Panc1 (cell line): ENCODE data around the gene PTPRE. TPM values are rescaled to one million over a fixed set of nuclear protein-coding genes. Genes with fewer than 3 reads are reported as not detected.

Experiments used
- ATAC-seq: fragments of 200-7000 bp; cut with Tn5 transposase; 2 replicates; pipeline ENCODE4 v1.9.1; 2020; ENCODE audit warnings: mild to moderate bottlenecking, moderate library complexity
- BruUV-seq: library from RNA; stranded (reverse); fragments of 400-500 nt; replicated peaks from 2 replicates; lab custom pipeline; 2021; lab: Mats Ljungman, UMichigan
- CTCF ChIA-PET: fragments of 300-600 bp; sonication (Branson Sonifier 250); formaldehyde crosslinking; loops from one replicate; lab custom pipeline; 2022; ENCODE audit warnings: antibody characterized with exemption; lab: Charles Lee
- POLR2A ChIA-PET: fragments of 300-600 bp; sonication (Branson Sonifier 250); formaldehyde crosslinking; loops from one replicate; lab custom pipeline; 2022; ENCODE audit warnings: antibody characterized with exemption; lab: Charles Lee
- DNase-seq: peaks from one replicate; pipeline ENCODE4 v3.0.0-alpha.2; 2010; ENCODE audit warnings: low read depth, low spot score
- H3K27ac ChIP-seq: 2 replicates; pipeline ENCODE4 v1.5.1; 2011; ENCODE audit warnings: mild to moderate bottlenecking, low read length, inconsistent platforms
- H3K27me3 ChIP-seq: fragments of 200-500 bp; sonication (Bioruptor generic); 2 replicates; pipeline ENCODE4 v1.6.0; 2014; ENCODE audit warnings: low read length, inconsistent platforms; ENCODE audit not compliant: control insufficient read depth, insufficient read depth
- H3K36me3 ChIP-seq: fragments of 200-500 bp; sonication (Bioruptor generic); 2 replicates; pipeline ENCODE4 v1.5.1; 2014; ENCODE audit warnings: inconsistent platforms, mild to moderate bottlenecking, low read length, moderate library complexity; ENCODE audit not compliant: control insufficient read depth, insufficient read depth
- H3K4me1 ChIP-seq: 2 replicates; pipeline ENCODE4 v1.5.1; 2011; ENCODE audit warnings: inconsistent platforms, mild to moderate bottlenecking, low read length, moderate library complexity; ENCODE audit not compliant: control insufficient read depth, insufficient read depth
- H3K4me3 ChIP-seq, 2 experiments: 2 replicates each; pipeline ENCODE4 v1.5.1; 2011 to 2012; ENCODE audit warnings: low read depth in 2 of 2, low read length in 2 of 2, mild to moderate bottlenecking in 2 of 2, inconsistent platforms in 1 of 2, moderate library complexity in 1 of 2
- H3K9me3 ChIP-seq: fragments of 200-500 bp; sonication (Bioruptor generic); 2 replicates; pipeline ENCODE4 v1.5.1; 2014; ENCODE audit warnings: low read depth, mild to moderate bottlenecking, inconsistent platforms, low read length, moderate library complexity; ENCODE audit not compliant: control insufficient read depth, insufficient read depth
- POLR2AphosphoS5 ChIP-seq: IDR thresholded peaks from 2 replicates; pipeline ENCODE4 v1.6.1; 2012; ENCODE audit warnings: mild to moderate bottlenecking, low read depth, low read length, moderate library complexity
- SIN3A ChIP-seq: IDR thresholded peaks from 2 replicates; pipeline ENCODE4 v1.6.1; 2012; ENCODE audit warnings: low read depth, mild to moderate bottlenecking, low read length, moderate library complexity, borderline replicate concordance; ENCODE audit not compliant: insufficient read depth
- TCF7L2 ChIP-seq: IDR thresholded peaks from 2 replicates; pipeline ENCODE4 v1.6.1; 2011; ENCODE audit warnings: mild to moderate bottlenecking, low read depth, low read length, inconsistent platforms
- in situ Hi-C: cut with HindIII; loops from 2 replicates; pipeline ENCODE4 v1.10.0; 2016; ENCODE audit warnings: low sequenced_read_pairs, low pct_unique_long_range_greater_than_20kb
- intact Hi-C: fragments of 100-400 bp; cut with micrococcal nuclease; formaldehyde crosslinking; loops from one replicate; pipeline ENCODE4 v1.10.0; 2022; ENCODE audit not compliant: unreplicated experiment
- total RNA-seq: library from RNA; stranded (reverse); gene quantifications from one replicate; pipeline ENCODE4 v1.2.1, GENCODE V29; 2021; ENCODE audit not compliant: unreplicated experiment
- TF ChIP-seq, protein P1 (sequence below), 2 experiments: IDR thresholded peaks; 2 replicates each; pipeline ENCODE4 v1.6.1; 2011 to 2012; ENCODE audit warnings: low read depth in 2 of 2, control low read depth in 1 of 2, low read length in 1 of 2, mild to moderate bottlenecking in 1 of 2, moderate library complexity in 1 of 2; ENCODE audit not compliant: insufficient read depth in 1 of 2
- TF ChIP-seq, protein P2 (sequence below): fragments of 450-650 bp; IDR thresholded peaks from 2 replicates; pipeline ENCODE4 v1.5.1; 2017; ENCODE audit warnings: mild to moderate bottlenecking

Gene PTPRE
- total RNA-seq, 1 experiment from 2014 or later, result 0.44 TPM

DNA sequence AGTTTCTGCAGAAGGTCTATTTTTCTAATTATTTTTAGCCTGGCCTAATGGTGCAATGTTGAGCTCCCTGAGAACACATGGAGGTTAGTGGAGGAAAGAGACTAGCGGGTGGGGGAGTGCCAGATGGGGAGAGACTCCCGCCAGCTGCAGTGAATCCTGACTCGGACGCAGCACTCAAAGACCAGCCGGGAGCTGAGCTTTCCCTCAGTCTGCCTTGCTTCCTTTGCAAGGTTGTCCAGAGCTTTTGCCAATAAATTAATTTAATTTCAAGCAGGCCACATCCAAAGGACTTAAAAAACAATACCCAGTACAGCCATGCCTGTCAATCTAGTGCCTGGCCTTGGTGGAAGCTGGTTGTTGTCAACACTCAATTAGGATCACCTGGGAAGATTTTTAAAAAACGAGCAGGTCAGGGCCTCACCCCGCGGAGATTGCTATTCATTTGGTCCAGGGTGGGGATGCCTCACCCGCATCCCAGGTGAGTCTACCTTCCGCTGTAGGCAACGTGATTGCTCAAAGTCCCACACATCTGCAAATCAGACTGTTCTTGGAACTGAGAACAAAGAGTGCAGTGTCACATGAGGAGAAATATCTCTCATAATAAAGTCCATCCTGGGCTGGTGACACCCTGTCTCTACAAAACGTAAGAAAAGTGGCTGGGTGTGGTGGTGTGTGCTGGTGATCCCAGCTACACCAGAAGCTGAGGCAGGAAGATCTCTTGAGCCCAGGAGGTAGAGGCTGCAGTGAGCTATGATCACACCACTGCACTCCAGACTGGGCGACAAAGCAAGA, 18.2 kb upstream of the PTPRE start:
- CTCF ChIA-PET, result no interaction called here
- POLR2A ChIA-PET, result no interaction called here
- in situ Hi-C loops, result no loop called here

DNA sequence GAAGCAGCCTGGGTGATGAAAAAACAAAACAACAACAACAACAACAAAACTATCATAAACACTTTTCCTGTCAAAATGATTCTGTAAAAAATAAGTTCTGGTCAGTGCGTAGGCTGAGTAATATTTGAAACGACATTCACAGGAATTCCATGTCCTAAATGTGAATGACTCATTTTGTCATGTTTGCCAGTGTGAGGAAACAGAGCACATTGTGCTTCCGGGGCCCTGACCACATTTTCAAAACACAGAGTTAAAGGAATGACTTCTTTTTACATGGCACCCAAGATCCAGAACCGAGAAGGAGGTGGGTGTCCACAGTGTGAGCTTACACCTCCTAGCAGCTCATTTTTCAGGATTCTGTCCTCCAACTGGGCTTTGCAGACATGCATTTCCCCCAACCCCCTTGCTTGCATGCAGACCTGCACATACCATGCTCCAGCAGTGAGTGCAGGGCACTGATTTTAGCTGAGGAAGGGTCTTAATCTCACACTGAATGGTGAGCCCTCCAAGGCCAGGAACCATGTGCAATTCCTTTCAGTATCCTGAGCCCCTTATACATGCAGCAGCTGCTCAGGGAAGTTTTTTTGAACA, 17.2 kb upstream of the PTPRE start:
- CTCF ChIA-PET, result no interaction called here

More for the DNA sequence above, 18.2 kb upstream of the PTPRE start:
- ATAC-seq (no peak), DNase-seq (no peak)
- no peak overlapping the region for H3K27ac ChIP-seq
- no peaks in the 10 kb centered on the region for H3K4me1 ChIP-seq
- no TSS peak for BruUV-seq
- intact Hi-C loops, result no loop called here
- TF ChIP-seq TCF7L2, result no peak
- TF ChIP-seq SIN3A, result no peak
- no peak for TF ChIP-seq POLR2AphosphoS5
- TF ChIP-seq, protein P1, sequence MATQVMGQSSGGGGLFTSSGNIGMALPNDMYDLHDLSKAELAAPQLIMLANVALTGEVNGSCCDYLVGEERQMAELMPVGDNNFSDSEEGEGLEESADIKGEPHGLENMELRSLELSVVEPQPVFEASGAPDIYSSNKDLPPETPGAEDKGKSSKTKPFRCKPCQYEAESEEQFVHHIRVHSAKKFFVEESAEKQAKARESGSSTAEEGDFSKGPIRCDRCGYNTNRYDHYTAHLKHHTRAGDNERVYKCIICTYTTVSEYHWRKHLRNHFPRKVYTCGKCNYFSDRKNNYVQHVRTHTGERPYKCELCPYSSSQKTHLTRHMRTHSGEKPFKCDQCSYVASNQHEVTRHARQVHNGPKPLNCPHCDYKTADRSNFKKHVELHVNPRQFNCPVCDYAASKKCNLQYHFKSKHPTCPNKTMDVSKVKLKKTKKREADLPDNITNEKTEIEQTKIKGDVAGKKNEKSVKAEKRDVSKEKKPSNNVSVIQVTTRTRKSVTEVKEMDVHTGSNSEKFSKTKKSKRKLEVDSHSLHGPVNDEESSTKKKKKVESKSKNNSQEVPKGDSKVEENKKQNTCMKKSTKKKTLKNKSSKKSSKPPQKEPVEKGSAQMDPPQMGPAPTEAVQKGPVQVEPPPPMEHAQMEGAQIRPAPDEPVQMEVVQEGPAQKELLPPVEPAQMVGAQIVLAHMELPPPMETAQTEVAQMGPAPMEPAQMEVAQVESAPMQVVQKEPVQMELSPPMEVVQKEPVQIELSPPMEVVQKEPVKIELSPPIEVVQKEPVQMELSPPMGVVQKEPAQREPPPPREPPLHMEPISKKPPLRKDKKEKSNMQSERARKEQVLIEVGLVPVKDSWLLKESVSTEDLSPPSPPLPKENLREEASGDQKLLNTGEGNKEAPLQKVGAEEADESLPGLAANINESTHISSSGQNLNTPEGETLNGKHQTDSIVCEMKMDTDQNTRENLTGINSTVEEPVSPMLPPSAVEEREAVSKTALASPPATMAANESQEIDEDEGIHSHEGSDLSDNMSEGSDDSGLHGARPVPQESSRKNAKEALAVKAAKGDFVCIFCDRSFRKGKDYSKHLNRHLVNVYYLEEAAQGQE (IDR thresholded peaks at IDR 0.05; ENCODE audit: insufficient read depth in 1 of 2, low read depth in 2 of 2, low read length in 1 of 2), result no peak
- TF ChIP-seq, protein P2, sequence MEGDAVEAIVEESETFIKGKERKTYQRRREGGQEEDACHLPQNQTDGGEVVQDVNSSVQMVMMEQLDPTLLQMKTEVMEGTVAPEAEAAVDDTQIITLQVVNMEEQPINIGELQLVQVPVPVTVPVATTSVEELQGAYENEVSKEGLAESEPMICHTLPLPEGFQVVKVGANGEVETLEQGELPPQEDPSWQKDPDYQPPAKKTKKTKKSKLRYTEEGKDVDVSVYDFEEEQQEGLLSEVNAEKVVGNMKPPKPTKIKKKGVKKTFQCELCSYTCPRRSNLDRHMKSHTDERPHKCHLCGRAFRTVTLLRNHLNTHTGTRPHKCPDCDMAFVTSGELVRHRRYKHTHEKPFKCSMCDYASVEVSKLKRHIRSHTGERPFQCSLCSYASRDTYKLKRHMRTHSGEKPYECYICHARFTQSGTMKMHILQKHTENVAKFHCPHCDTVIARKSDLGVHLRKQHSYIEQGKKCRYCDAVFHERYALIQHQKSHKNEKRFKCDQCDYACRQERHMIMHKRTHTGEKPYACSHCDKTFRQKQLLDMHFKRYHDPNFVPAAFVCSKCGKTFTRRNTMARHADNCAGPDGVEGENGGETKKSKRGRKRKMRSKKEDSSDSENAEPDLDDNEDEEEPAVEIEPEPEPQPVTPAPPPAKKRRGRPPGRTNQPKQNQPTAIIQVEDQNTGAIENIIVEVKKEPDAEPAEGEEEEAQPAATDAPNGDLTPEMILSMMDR, result no peak
- no peaks in the 10 kb centered on the region for H3K9me3 ChIP-seq
- peaks cover 15% of the 10 kb centered on the region for H3K27me3 ChIP-seq
- H3K36me3 ChIP-seq, result no peaks in the 10 kb centered on the region
- H3K4me3 ChIP-seq, result no peak overlapping the region

More for the DNA sequence above, 17.2 kb upstream of the PTPRE start:
- ATAC-seq, result no peak
- TF ChIP-seq POLR2AphosphoS5 (no peak), TCF7L2 (no peak), SIN3A (no peak)
- TF ChIP-seq, protein P1 (IDR thresholded peaks at IDR 0.05; ENCODE audit: insufficient read depth in 1 of 2, low read depth in 2 of 2, low read length in 1 of 2), result no peak
- TF ChIP-seq, protein P2, result no peak
- intact Hi-C loops, result no loop called here
- Histone ChIP-seq H3K27ac (no peak overlapping the region), H3K9me3 (no peaks in the 10 kb centered on the region), H3K4me1 (no peaks in the 10 kb centered on the region), H3K36me3 (no peaks in the 10 kb centered on the region), H3K27me3 (peaks cover 15% of the 10 kb centered on the region), H3K4me3 (no peak overlapping the region)
- DNase-seq, result no peak
- POLR2A ChIA-PET, result no interaction called here
- BruUV-seq, result no TSS peak
- in situ Hi-C loops, result no loop called here
